Measurements from ENCODE around the gene ERO1B.

ERO1B gene

DNA sequence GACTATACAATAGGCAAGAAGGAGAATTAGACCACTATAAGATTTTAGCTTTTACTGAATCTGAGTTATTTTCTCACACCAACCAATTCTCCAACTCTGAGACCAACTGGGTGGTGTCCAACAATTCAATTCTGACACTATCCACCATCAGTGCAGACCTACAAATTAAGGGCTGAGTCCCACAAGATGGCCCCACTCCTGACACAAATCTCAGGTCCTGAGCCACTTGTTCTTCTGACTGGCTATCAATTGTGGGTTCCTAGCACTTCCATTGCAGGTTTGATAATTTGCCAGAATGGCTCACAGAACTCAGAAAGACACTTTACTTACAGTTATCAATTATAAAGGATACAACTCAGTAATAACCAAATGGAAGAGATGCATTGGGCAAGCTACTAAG, 6.7 kb downstream of the ERO1B start:
- H3K27ac ChIP-seq (ENCODE audit: low read depth, low read length, poor library complexity, severe bottlenecking), result no peak overlapping the region
- H3K4me3 ChIP-seq (ENCODE audit: low read depth, low read length, poor library complexity, severe bottlenecking), result no peak overlapping the region
- no peak overlapping the region for H2AFZ ChIP-seq (ENCODE audit: low read length)
- no peak overlapping the region for H3K4me2 ChIP-seq (ENCODE audit: low read length)
- peaks cover 5% of the 10 kb centered on the region; the same call in 1 of the 2 replicates for H3K79me2 ChIP-seq (ENCODE audit: insufficient read depth, low read length)
- H3K9ac ChIP-seq (ENCODE audit: low read length), result no peak overlapping the region
- TF ChIP-seq, protein P1, sequence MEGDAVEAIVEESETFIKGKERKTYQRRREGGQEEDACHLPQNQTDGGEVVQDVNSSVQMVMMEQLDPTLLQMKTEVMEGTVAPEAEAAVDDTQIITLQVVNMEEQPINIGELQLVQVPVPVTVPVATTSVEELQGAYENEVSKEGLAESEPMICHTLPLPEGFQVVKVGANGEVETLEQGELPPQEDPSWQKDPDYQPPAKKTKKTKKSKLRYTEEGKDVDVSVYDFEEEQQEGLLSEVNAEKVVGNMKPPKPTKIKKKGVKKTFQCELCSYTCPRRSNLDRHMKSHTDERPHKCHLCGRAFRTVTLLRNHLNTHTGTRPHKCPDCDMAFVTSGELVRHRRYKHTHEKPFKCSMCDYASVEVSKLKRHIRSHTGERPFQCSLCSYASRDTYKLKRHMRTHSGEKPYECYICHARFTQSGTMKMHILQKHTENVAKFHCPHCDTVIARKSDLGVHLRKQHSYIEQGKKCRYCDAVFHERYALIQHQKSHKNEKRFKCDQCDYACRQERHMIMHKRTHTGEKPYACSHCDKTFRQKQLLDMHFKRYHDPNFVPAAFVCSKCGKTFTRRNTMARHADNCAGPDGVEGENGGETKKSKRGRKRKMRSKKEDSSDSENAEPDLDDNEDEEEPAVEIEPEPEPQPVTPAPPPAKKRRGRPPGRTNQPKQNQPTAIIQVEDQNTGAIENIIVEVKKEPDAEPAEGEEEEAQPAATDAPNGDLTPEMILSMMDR (IDR thresholded peaks at IDR 0.05; ENCODE audit: low read length), result no peak
- no peak for TF ChIP-seq EZH2 (IDR thresholded peaks at IDR 0.05; ENCODE audit: borderline replicate concordance, low read length)
- H3K36me3 ChIP-seq (ENCODE audit: insufficient read depth, low read length), result no peaks in the 10 kb centered on the region
- H4K20me1 ChIP-seq (ENCODE audit: insufficient read depth, low read length), result no peaks in the 10 kb centered on the region
- no peaks in the 10 kb centered on the region for H3K27me3 ChIP-seq (ENCODE audit: insufficient read depth, low read length)
- H3K4me1 ChIP-seq (ENCODE audit: insufficient read depth, low read length, severe bottlenecking), result peaks cover under 1% of the 10 kb centered on the region
- H3K9me3 ChIP-seq (ENCODE audit: low read length), result no peaks in the 10 kb centered on the region
- H3F3A ChIP-seq (ENCODE audit: insufficient read depth, low read length), result no peaks in the 10 kb centered on the region
- no peaks in the 10 kb centered on the region for H3K9me2 ChIP-seq (ENCODE audit: low read depth, low read length)

DNA sequence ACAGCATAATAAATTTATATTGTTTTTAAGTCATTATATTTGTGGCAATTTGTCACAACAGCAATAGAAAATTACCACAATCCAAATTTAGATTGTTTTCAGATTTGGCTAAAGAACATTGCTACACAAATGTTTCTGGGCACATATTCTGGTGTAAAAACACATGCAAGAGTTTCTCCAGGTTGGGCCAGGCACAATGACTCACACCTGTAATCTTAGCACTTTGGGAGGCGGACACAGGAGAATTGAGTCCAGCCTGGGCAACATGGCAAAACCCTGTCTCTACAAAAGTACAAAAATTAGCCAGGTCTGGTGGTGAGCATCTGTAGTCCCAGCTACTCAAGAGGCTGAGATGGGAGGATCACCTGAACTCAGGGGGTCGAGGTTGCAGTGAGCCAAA, 8.4 kb downstream of the ERO1B start:
- no peaks in the 10 kb centered on the region for H3K9me2 ChIP-seq (ENCODE audit: low read depth, low read length)
- no peak for TF ChIP-seq EZH2 (IDR thresholded peaks at IDR 0.05; ENCODE audit: borderline replicate concordance, low read length)
- TF ChIP-seq, protein P1 (IDR thresholded peaks at IDR 0.05; ENCODE audit: low read length), result no peak
- H2AFZ ChIP-seq (ENCODE audit: low read length), result no peak overlapping the region
- no peaks in the 10 kb centered on the region for H3K4me1 ChIP-seq (ENCODE audit: insufficient read depth, low read length, severe bottlenecking)
- no peaks in the 10 kb centered on the region for H3K9me3 ChIP-seq (ENCODE audit: low read length)
- no peaks in the 10 kb centered on the region for H3K27me3 ChIP-seq (ENCODE audit: insufficient read depth, low read length)
- no peaks in the 10 kb centered on the region for H4K20me1 ChIP-seq (ENCODE audit: insufficient read depth, low read length)
- peaks cover 5% of the 10 kb centered on the region; the same call in 1 of the 2 replicates for H3K79me2 ChIP-seq (ENCODE audit: insufficient read depth, low read length)
- H3K9ac ChIP-seq (ENCODE audit: low read length), result no peak overlapping the region
- H3K4me3 ChIP-seq (ENCODE audit: low read depth, low read length, poor library complexity, severe bottlenecking), result no peak overlapping the region
- H3F3A ChIP-seq (ENCODE audit: insufficient read depth, low read length), result no peaks in the 10 kb centered on the region
- no peaks in the 10 kb centered on the region for H3K36me3 ChIP-seq (ENCODE audit: insufficient read depth, low read length)
- H3K27ac ChIP-seq (ENCODE audit: low read depth, low read length, poor library complexity, severe bottlenecking), result no peak overlapping the region
- no peak overlapping the region for H3K4me2 ChIP-seq (ENCODE audit: low read length)

DNA sequence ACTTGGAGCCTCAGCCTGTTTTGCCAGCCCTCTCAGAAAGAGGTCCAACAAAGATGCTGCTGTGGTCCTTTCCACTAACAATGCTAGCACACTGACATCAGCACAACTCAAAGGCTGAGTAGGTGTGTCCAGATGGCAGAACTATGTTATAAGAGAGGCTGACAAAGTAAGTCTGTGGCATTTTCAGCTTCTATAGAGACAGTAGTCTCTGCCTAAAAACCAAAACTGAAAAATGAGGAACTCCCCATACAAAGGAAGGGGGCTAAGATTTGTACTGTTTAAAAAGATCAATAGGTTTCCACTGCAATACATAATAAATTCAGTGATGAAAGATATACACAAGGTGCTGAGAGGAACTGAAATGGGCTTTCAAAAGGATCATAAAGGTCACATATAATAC, 12.3 kb downstream of the ERO1B start:
- Histone ChIP-seq H3K9me3 (ENCODE audit: low read length) (no peaks in the 10 kb centered on the region), H3K4me1 (ENCODE audit: insufficient read depth, low read length, severe bottlenecking) (no peaks in the 10 kb centered on the region), H3K9ac (ENCODE audit: low read length) (no peak overlapping the region), H3F3A (ENCODE audit: insufficient read depth, low read length) (no peaks in the 10 kb centered on the region), H2AFZ (ENCODE audit: low read length) (no peak overlapping the region), H3K36me3 (ENCODE audit: insufficient read depth, low read length) (no peaks in the 10 kb centered on the region), H3K27ac (ENCODE audit: low read depth, low read length, poor library complexity, severe bottlenecking) (no peak overlapping the region), H4K20me1 (ENCODE audit: insufficient read depth, low read length) (no peaks in the 10 kb centered on the region), H3K4me3 (ENCODE audit: low read depth, low read length, poor library complexity, severe bottlenecking) (no peak overlapping the region), H3K79me2 (ENCODE audit: insufficient read depth, low read length) (0 out of 2 replicates have a peak, but pooled peaks cover 5% of the 10 kb centered on the region), H3K27me3 (ENCODE audit: insufficient read depth, low read length) (no peaks in the 10 kb centered on the region), H3K4me2 (ENCODE audit: low read length) (no peak overlapping the region), H3K9me2 (ENCODE audit: low read depth, low read length) (no peaks in the 10 kb centered on the region)
- no peak for TF ChIP-seq EZH2 (IDR thresholded peaks at IDR 0.05; ENCODE audit: borderline replicate concordance, low read length)
- TF ChIP-seq, protein P1 (IDR thresholded peaks at IDR 0.05; ENCODE audit: low read length), result no peak

Measured in OCI-LY1 (cell line).